ENCODE results near the gene TMEM168. TPM values are rescaled to one million over a fixed set of nuclear protein-coding genes. Genes with fewer than 3 reads are reported as not detected.
"Not testable (repeated sequence)": the region's sequence is repeated elsewhere in the genome, so short reads cannot be mapped to it uniquely, and the experiment has no call there.

Gene TMEM168
- total RNA-seq, 2 experiments from 2014 or later = 17.5 to 19.0 TPM

DNA sequence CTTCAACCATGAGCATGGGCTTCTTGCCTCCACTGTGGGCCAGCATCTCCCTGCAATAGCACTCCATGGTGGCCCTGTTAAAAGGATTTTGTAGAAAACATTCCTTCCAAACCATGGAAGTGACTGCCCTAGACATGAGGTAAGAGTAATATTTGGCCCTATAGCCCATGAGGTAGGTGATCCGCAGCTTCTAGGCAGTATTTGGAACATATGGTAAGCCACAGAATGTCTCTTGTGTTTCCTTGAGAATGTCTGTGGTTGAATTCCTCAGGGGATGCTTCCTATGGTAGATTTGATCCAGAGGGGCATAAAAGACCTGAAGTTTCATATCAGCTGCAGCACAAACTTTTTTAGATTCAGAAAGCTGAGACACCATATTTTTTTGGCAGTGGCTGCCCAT is 54.9 kb downstream of the TMEM168 start:
- CTCF ChIA-PET = no interaction called here
- H3K36me3 Mint-ChIP-seq (ENCODE audit: low read depth) = no peaks in the 10 kb centered on the region
- H3K4me3 Mint-ChIP-seq = no peak overlapping the region
- H3K4me1 Mint-ChIP-seq = no peaks in the 10 kb centered on the region
- H3K27me3 Mint-ChIP-seq = no peaks in the 10 kb centered on the region
- POLR2A ChIA-PET = no interaction called here
- no peak for DNase-seq
- peaks cover 26% of the 10 kb centered on the region for H3K9me3 Mint-ChIP-seq
- no peak overlapping the region for H3K27ac Mint-ChIP-seq

DNA sequence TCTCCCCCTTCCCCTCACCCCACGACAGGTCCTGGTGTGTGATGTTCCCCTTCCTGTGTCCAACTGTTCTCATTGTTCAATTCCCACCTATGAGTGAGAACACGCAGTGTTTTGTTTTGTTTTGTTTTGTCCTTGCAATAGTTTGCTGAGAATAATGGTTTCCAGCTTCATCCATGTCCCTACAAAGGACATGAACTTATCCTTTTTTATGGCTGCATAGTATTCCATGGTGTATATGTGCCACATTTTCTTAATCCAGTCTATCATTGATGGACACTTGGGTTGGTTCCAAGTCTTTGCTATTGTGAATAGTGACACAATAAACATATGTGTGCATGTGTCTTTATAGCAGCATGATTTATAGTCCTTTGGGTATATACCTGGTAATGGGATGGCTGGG is 58.9 kb downstream of the TMEM168 start:
- H3K4me3 Mint-ChIP-seq; H3K4me1 Mint-ChIP-seq; H3K36me3 Mint-ChIP-seq (ENCODE audit: low read depth); CTCF ChIA-PET; H3K27ac Mint-ChIP-seq; POLR2A ChIA-PET; H3K27me3 Mint-ChIP-seq; DNase-seq: not testable (repeated sequence)
- peaks cover 27% of the 10 kb centered on the region for H3K9me3 Mint-ChIP-seq

DNA sequence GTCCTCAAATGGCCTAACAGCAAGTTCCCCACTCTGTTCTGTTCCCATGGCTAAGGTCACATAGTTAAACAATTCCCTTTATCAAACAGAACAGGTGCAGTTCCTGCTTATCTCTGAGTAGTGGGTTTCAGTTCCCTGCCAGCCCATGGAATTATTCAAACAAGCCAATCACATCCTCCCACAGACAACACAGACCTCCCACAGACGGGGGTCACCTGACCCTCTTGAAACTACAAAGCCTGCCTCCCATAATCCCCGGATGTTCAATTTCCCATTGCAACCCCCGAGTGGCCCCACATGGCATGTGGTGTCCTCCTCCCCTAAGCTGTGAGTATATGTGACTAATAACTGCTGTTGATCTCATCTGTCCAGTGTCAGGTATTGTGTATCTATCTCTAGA is 64.1 kb downstream of the TMEM168 start:
- Mint-ChIP-seq H3K27ac (no peak overlapping the region), H3K9me3 (peaks cover 6% of the 10 kb centered on the region)

DNA sequence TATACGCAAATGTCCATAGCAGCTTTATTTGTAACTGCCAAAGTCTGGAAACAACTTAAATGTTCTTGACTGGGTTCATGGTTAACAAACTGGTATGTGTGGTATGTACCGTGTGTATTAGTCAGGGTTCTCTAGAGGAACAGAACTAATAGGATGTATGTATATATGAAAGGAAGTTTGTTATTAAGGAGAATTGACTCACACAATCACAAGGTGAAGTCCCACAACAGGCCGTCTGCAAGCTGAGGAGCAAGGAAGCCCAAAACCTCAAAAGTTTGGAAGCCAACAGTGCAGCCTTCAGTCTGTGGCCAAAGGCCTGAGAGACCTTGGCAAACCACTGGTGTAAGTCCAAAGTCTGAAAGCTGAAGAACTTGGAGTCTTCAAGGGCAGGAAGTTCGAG is 66.8 kb downstream of the TMEM168 start:
- ChIA-PET CTCF (no interaction called here), POLR2A (no interaction called here)
- no peak for DNase-seq
- H3K36me3 Mint-ChIP-seq (ENCODE audit: low read depth) = no peaks in the 10 kb centered on the region
- H3K4me3 Mint-ChIP-seq = no peak overlapping the region
- no peak overlapping the region for H3K27ac Mint-ChIP-seq
- H3K4me1 Mint-ChIP-seq = no peaks in the 10 kb centered on the region
- no peaks in the 10 kb centered on the region for H3K27me3 Mint-ChIP-seq
- no peaks in the 10 kb centered on the region for H3K9me3 Mint-ChIP-seq

More for the DNA sequence above, 64.1 kb downstream of the TMEM168 start:
- DNase-seq = no peak
- Mint-ChIP-seq H3K36me3 (ENCODE audit: low read depth) (no peaks in the 10 kb centered on the region), H3K27me3 (no peaks in the 10 kb centered on the region), H3K4me3 (no peak overlapping the region), H3K4me1 (no peaks in the 10 kb centered on the region)
- CTCF ChIA-PET = no interaction called here
- POLR2A ChIA-PET = no interaction called here

DNA sequence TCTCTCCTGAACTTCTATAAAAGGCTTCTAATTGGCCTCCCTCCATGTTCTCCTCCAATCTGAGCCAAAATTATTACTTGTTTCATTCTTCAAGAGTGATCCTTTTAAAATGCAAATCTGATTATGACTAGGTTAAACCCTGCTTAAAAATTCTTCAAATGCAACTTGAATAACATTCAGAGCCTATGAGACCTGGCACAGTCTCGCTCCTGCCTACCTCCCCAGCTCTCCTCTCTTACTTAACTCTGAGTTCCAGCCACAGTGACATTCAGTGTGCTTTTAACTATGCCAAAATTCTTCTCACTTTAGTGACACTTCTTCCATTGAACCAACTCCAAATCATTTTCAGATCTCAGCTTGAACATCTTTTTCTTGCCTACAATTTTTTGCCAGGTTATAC is 68.8 kb downstream of the TMEM168 start:
- DNase-seq = no peak
- POLR2A ChIA-PET = no interaction called here
- H3K27ac Mint-ChIP-seq = no peak overlapping the region

DNA sequence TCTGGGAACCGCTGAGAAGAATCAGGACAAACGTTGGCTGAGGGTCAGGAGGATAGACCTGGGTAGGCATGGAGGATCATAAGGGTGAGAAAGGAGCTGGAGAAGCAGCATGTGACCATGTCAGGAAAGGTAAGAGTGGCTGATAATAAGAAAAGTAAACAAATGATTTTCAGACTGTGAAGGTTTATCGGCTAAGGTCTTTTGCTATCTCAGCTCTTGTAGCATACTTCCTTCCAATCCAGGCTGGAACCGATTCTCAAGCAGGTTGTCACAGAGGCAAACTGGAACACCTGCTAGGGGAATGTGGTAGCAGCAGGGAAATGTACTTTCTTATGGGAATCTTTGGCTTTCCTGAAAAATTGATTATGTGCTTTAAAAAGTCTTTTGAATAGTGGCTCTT is 74.7 kb downstream of the TMEM168 start:
- no peak overlapping the region for H3K4me3 Mint-ChIP-seq
- CTCF ChIA-PET = no interaction called here
- POLR2A ChIA-PET = no interaction called here
- DNase-seq = no peak
- no peaks in the 10 kb centered on the region for H3K9me3 Mint-ChIP-seq
- H3K27ac Mint-ChIP-seq = no peak overlapping the region
- H3K4me1 Mint-ChIP-seq = no peaks in the 10 kb centered on the region
- H3K36me3 Mint-ChIP-seq (ENCODE audit: low read depth) = no peaks in the 10 kb centered on the region
- no peaks in the 10 kb centered on the region for H3K27me3 Mint-ChIP-seq

More for the DNA sequence above, 68.8 kb downstream of the TMEM168 start:
- no peaks in the 10 kb centered on the region for H3K27me3 Mint-ChIP-seq
- CTCF ChIA-PET = no interaction called here
- no peaks in the 10 kb centered on the region for H3K4me1 Mint-ChIP-seq
- no peak overlapping the region for H3K4me3 Mint-ChIP-seq
- no peaks in the 10 kb centered on the region for H3K36me3 Mint-ChIP-seq (ENCODE audit: low read depth)
- H3K9me3 Mint-ChIP-seq = no peaks in the 10 kb centered on the region

DNA sequence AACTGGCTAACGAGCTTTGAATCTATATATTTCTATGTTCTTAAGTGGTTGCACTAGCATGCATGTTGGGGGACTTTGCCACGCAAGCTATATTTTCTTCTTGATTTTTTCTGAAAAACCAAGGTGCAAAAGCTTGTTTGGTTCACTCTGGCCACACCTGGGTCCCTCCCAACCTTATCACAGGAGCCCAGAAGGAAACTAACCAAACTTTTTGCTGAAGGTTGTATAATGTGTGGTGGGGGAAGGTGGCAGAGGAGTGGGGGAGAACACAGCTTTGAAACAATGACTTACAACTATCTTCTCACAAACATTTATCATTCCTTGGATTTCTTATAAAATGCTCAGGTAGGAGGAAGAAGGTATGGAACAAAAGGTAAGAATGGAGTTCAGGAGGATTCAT is 75.3 kb downstream of the TMEM168 start:
- ChIA-PET CTCF (no interaction called here), POLR2A (no interaction called here)
- Mint-ChIP-seq H3K9me3 (no peaks in the 10 kb centered on the region), H3K27ac (no peak overlapping the region), H3K36me3 (ENCODE audit: low read depth) (no peaks in the 10 kb centered on the region), H3K27me3 (no peaks in the 10 kb centered on the region), H3K4me3 (no peak overlapping the region), H3K4me1 (no peaks in the 10 kb centered on the region)
- DNase-seq = no peak

Measured in activated CD4-positive, alpha-beta T cell treated with anti-CD3 and anti-CD28 coated beads, Interleukin-2, amount 10 ng/mL, durations not matched to agents 7 days and 5 days (primary cell).